K562 (cell line): ENCODE results near the gene ZFP57.

Experiments
- CHD1 ChIP-seq: fragments of 200-600 bp; sonication (generic); IDR thresholded peaks from one replicate; pipeline ENCODE4 v1.6.1; 2012; ENCODE audit warnings: mild to moderate bottlenecking, moderate library complexity, low read length, inconsistent platforms
- ELF2 ChIP-seq: fragments of 250-450 bp; sonication (Bioruptor Pico); IDR thresholded peaks from 2 replicates; pipeline ENCODE4 v1.5.0; 2021; ENCODE audit warnings: mild to moderate bottlenecking
- ETV5 ChIP-seq: sonication (generic); formaldehyde crosslinking; IDR thresholded peaks from 2 replicates; pipeline ENCODE4 v1.4.0; 2020; ENCODE audit warnings: low read depth, mild to moderate bottlenecking, missing genetic modification reagents
- FOS ChIP-seq: IDR thresholded peaks from 3 replicates; pipeline ENCODE4 v1.6.1; 2011; ENCODE audit not compliant: insufficient read length; ENCODE audit errors: extremely low read depth
- JUND ChIP-seq, 2 experiments: IDR thresholded peaks; 2 replicates in 1 of 2; 3 replicates in 1 of 2; pipeline ENCODE4 v1.6.1; 2011; ENCODE audit warnings: borderline replicate concordance in 2 of 2, low read depth in 2 of 2, low read length in 2 of 2, improper control_type of control experiment in 1 of 2, missing biosample characterization in 1 of 2, missing genetic modification characterization in 1 of 2, missing genetic modification reagents in 1 of 2
- MXI1 ChIP-seq: IDR thresholded peaks from 2 replicates; pipeline ENCODE4 v1.6.1; 2011; ENCODE audit warnings: low read depth, mild to moderate bottlenecking, improper control_type of control experiment, low read length
- POLR2A ChIP-seq: fragments of 450-650 bp; conservative IDR thresholded peaks from 2 replicates; pipeline ENCODE4 v1.6.1; 2016
- RBM15 ChIP-seq: fragments of 200-400 bp; formaldehyde crosslinking; IDR thresholded peaks from 2 replicates; pipeline ENCODE4 v1.6.1; 2018; ENCODE audit warnings: mild to moderate bottlenecking, low read length, moderate library complexity; ENCODE audit not compliant: insufficient read depth
- TEAD1 ChIP-seq, 2 experiments: fragments of 450-650 bp in 1 of 2; sonication (generic) in 1 of 2; formaldehyde crosslinking; IDR thresholded peaks; 2 replicates each; pipeline versions ENCODE4 v1.4.0 to v1.8.0; 2020 to 2022; ENCODE audit warnings: mild to moderate bottlenecking in 2 of 2, missing genetic modification reagents in 1 of 2
- U2AF1 ChIP-seq: fragments of 200-400 bp; formaldehyde crosslinking; optimal IDR thresholded peaks from 2 replicates; pipeline ENCODE3; 2017; ENCODE audit warnings: mild to moderate bottlenecking, low read depth, low read length, moderate library complexity
- ZNF121 ChIP-seq: sonication (generic); formaldehyde crosslinking; conservative IDR thresholded peaks from 2 replicates; pipeline ENCODE4 v1.8.0; 2022; ENCODE audit warnings: missing genetic modification reagents
- ZNF133 ChIP-seq: fragments of 250-450 bp; sonication (Bioruptor Pico); IDR thresholded peaks from 2 replicates; pipeline ENCODE4 v1.4.0; 2020; ENCODE audit warnings: mild to moderate bottlenecking
- ZNF23 ChIP-seq: fragments of 250-450 bp; sonication (Bioruptor Pico); IDR thresholded peaks from 2 replicates; pipeline ENCODE4 v1.4.0; 2020; ENCODE audit warnings: mild to moderate bottlenecking
- ZNF311 ChIP-seq: fragments of 250-450 bp; sonication (Bioruptor Pico); IDR thresholded peaks from 2 replicates; pipeline ENCODE4 v1.4.0; 2020; ENCODE audit warnings: mild to moderate bottlenecking, moderate library complexity

DNA sequence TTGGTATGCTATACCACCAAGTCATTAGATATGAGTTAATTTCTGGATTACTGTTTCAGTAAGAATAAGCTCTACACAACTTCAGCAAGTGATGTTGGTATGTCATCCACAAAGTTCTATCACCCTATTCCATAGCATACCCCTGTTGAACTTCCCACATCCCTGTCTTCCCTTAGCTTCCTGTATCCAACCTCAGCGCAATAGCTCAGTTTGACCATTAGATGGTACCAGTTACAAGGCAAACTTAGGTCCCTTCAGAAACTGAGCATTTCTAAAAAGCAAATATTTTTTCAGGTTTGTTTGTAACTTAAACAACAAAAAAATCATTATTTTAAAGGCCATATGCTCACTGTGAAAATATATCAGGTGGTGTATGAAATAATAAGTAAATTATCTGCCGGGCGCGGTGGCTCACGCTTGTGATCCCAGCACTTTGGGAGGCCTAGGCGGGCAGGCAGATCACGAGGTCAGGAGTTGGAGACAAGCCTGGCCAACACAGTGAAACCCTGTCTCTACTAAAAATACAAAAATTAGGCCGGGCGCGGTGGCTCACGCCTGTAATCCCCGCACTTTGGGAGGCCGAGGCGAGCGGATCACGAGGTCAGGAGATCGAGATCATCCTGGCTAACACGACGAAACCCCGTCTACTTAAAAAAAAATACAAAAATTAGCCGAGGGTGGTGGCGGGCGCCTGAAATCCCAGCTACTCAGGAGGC is 32.9 kb downstream of the ZFP57 start:
- TF ChIP-seq ZNF133 (CRISPR knock-in tag) (no peak), ELF2 (CRISPR knock-in tag) (no peak), TEAD1 (CRISPR knock-in tag; IDR thresholded peaks at IDR 0.05) (no peak), CHD1 (no peak), MXI1 (no peak), U2AF1 (no peak), ETV5 (CRISPR knock-in tag) (no peak), ZNF311 (CRISPR knock-in tag) (no peak), ZNF121 (no peak), JUND (IDR thresholded peaks at IDR 0.05; ENCODE audit: borderline replicate concordance, low read depth, low read length) (no peak), JUND (tag; IDR thresholded peaks at IDR 0.05; ENCODE audit: borderline replicate concordance, low read depth, low read length) (no peak), ZNF23 (CRISPR knock-in tag) (no peak), RBM15 (no peak), FOS (no peak), POLR2A (no peak)
